Fibroblast of gingiva (primary cell): ENCODE measurements around the gene NCAPD3.
"Not testable (repeated sequence)": the region's sequence is repeated elsewhere in the genome, so short reads cannot be mapped to it uniquely, and the experiment has no call there.

Experiments
- DNase-seq: peaks from one replicate; pipeline ENCODE4 v3.0.0-alpha.2; 2011; ENCODE audit warnings: low read depth

NCAPD3 gene, protein sequence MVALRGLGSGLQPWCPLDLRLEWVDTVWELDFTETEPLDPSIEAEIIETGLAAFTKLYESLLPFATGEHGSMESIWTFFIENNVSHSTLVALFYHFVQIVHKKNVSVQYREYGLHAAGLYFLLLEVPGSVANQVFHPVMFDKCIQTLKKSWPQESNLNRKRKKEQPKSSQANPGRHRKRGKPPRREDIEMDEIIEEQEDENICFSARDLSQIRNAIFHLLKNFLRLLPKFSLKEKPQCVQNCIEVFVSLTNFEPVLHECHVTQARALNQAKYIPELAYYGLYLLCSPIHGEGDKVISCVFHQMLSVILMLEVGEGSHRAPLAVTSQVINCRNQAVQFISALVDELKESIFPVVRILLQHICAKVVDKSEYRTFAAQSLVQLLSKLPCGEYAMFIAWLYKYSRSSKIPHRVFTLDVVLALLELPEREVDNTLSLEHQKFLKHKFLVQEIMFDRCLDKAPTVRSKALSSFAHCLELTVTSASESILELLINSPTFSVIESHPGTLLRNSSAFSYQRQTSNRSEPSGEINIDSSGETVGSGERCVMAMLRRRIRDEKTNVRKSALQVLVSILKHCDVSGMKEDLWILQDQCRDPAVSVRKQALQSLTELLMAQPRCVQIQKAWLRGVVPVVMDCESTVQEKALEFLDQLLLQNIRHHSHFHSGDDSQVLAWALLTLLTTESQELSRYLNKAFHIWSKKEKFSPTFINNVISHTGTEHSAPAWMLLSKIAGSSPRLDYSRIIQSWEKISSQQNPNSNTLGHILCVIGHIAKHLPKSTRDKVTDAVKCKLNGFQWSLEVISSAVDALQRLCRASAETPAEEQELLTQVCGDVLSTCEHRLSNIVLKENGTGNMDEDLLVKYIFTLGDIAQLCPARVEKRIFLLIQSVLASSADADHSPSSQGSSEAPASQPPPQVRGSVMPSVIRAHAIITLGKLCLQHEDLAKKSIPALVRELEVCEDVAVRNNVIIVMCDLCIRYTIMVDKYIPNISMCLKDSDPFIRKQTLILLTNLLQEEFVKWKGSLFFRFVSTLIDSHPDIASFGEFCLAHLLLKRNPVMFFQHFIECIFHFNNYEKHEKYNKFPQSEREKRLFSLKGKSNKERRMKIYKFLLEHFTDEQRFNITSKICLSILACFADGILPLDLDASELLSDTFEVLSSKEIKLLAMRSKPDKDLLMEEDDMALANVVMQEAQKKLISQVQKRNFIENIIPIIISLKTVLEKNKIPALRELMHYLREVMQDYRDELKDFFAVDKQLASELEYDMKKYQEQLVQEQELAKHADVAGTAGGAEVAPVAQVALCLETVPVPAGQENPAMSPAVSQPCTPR (N-terminal part only)

DNA sequence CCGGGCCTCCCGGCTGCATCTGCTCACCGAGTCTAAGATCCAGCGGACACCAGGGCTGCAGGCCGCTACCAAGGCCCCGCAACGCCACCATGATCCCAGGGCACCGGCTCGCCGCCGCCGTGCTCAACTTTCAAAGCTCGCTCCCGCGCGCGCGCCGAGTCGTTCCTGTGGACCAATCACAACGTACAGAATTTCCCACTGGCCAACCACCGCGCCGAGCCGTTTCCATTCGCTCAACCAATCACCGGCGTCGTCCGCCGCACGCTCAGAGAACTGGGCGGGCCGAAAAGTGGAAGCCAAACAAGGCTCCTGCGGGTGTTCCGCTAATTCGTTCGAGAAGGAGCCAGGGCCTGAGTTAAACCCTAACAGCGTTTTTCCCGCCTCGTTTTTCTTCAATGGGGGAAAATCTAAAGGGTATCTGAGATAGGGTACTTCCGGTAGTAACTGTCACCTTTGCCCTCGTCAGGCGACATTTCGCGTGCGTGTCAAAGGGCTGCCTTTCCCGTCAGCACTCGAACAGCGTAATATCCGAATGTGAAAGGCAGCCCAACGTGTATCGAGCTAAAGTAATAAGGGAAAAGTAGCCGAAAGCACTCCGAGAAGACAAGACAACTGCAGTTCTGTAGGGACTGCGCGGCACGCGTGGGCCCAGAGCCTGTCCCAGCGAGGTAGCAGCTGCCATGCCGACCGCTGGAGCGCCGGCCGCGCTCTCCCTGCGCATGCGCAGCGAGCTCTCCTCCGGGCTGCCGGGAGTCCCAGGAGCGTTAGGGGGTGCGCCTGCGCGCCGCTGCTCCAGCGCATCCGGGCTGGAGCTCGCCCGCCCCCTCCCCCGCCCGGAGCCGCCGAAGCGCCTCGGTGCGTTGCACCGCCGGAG is at the start of gene NCAPD3, which contains the start of gene VPS26B:
NCAPD3 (minus strand) TSS at position 132 of the 874 bp plus-strand sequence; CDS start at position 91, 41 bp downstream.
VPS26B (plus strand) TSS at position 836 of the 874 bp plus-strand sequence. CDS start 452 bp downstream, outside the sequence.
- peak; percentile 94 for DNase-seq

GRCh38 chr11:134273317-134273712 is 49.5 kb upstream of the NCAPD3 start:
- DNase-seq, result no peak

- peak; percentile 28 for DNase-seq
These were observed 48.9 kb upstream of the NCAPD3 start for GRCh38 chr11:134272381-134273316.

DNA sequence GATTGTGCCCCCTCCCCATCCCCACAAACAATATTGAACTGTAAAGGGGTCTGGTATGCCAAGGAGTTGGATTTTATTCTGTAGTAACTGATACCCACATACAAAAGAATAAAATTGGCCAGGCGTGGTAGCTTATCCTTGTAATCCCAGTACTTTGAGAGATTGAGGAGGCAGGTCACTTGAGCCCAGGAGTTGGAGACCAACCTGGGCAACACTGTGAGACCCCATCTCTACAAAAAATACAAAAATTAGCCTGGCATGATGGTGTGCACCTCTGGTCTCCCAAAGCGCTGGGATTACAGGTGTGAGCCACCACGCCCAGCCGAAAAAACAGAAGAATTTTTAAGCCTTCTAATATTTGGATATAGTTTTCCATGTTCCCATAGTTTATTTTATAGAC is 48.2 kb upstream of the NCAPD3 start:
- no peak for DNase-seq

- DNase-seq, result no peak
These were observed 46.5 kb upstream of the NCAPD3 start for GRCh38 chr11:134270250-134270714.

- no peak for DNase-seq
These were observed 44.2 kb upstream of the NCAPD3 start for GRCh38 chr11:134267966-134268365.

GRCh38 chr11:134267461-134267860 is 43.7 kb upstream of the NCAPD3 start:
- no peak for DNase-seq

DNA sequence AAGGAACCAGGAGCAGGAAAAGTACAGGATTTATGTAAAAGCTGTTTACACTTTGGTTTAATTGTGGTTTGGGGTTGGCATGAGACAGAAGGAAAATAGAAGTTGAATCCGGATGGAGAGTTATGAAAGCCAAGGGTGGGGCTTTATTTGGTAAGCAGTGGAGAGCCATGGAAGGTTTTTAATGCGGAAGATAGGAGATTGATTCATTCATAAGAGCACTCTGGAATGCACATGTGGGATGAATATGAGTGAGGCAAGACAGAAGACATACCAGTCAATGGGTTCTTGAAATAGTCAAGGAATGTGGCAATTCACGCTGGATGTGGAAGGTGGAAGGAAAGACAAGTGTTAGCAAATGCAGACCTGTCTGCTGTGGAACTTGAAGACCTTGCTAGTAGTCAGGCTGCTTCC is 43.1 kb upstream of the NCAPD3 start:
- DNase-seq, result peak; percentile 86

DNA sequence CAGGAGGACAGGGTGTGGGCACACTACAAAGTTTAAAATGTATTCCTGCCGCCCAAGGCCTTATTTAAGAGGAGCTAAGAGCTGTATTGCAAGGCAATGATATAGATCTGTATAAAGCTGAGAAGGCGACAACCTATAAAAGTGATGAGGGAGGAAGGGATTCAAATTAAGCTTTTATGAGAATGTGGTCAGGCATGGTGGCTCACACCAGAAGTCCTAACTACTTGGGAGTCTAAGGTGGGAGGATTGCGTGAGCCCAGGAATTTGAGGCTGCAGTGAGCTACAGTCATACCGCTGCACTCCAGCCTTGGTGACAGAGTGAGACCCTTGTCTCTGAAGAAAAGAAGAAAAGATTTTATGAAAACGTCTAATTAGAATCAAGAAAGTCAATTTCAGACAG is 42.7 kb upstream of the NCAPD3 start:
- no peak for DNase-seq

- DNase-seq, result no peak
These were observed 41.4 kb upstream of the NCAPD3 start for GRCh38 chr11:134264966-134265764.

DNA sequence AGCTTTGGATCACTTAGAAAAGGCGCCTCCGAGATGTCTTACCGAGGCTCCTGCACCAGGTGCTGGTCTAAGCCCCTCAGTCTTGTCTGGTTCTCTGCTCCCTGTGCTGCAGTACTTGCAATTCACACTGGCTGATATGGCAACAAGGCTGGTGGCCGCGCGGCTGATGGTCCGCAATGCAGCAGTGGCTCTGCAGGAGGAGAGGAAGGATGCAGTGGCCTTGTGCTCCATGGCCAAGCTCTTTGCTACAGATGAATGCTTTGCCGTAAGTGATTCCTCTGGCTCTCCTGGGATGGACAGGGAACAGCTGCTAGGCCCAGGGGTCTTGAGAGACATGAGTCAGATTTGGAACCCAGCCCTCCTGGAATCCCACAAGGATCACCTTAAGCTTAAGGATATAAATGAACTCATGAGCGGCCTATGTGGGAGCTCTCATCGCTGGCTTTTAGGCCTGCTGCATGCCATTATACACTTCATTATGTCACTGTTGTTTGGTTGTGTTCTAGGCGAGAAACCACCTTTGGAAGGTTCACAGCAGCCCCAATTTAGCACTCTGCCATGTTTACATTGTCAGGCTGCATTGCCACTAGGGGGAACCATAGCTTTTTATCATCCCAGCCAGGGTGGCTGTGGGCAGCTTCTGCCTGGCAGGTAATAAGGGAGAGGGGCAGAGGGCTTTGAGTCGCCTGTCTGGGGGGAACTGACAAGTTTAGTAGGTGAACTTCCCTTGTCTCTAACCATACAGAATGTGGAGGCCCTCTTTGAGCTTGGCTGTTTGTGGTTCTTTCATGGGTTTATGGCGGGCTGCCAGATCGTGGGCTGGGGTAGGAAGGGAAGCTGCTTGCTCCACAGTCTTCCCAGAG is 38.1 kb upstream of the NCAPD3 start:
- no peak for DNase-seq

DNA sequence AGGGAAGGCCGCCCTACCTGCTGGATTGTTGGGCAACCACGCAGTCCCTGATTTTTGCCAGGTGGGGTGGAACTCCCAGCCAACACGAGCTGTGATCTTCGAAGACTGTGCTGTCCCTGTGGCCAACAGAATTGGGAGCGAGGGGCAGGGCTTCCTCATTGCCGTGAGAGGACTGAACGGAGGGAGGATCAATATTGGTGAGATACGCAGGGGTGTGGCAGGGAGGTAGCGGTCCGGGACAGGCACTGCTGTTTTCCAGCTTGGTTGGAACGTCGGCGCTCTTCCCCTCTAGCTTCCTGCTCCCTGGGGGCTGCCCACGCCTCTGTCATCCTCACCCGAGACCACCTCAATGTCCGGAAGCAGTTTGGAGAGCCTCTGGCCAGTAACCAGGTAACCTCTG is 37.2 kb upstream of the NCAPD3 start:
- no peak for DNase-seq

DNA sequence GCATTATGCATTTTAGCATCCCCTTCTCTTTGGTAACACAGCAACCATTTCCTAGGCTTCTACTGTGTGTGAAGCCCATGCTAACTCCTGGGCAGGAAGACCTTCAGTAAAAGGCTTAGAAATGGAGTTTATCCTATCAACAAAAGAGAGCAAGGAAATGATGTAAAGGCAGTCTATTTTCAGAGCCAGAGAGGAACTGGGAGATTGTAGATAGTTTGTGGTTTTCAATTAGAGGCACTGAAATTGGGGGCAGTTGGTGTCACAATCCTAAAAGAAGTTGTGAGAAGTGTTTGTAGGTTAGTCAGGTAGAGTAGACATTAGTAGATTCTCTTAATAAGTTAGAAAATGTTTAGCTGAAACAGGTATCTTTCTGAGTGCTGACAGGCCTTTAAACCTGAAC is 36.7 kb upstream of the NCAPD3 start:
- no peak for DNase-seq

DNA sequence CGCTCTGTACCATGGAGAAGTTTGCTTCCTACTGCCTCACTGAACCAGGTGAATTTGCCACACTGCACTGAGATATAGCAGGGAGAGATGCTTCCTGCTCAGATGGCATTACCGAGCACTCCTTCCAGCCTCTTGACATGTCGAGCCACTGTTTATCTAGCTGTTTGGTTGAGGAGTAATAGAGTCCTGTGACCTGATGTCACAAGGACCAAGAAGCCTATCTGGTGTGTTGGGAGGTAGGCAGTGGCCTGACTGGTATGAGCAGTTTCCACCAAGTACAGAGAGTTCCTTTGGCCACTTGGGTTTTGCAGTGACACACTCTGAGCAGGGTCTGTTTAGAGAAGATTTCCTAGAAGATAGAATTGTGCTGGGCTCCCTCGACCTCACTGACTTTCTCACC is 34.8 kb upstream of the NCAPD3 start:
- no peak for DNase-seq

GRCh38 chr11:134257101-134257500 is 33.3 kb upstream of the NCAPD3 start:
- no peak for DNase-seq

- not testable (repeated sequence) for DNase-seq
These were observed 31.4 kb upstream of the NCAPD3 start for GRCh38 chr11:134255184-134255561.

DNA sequence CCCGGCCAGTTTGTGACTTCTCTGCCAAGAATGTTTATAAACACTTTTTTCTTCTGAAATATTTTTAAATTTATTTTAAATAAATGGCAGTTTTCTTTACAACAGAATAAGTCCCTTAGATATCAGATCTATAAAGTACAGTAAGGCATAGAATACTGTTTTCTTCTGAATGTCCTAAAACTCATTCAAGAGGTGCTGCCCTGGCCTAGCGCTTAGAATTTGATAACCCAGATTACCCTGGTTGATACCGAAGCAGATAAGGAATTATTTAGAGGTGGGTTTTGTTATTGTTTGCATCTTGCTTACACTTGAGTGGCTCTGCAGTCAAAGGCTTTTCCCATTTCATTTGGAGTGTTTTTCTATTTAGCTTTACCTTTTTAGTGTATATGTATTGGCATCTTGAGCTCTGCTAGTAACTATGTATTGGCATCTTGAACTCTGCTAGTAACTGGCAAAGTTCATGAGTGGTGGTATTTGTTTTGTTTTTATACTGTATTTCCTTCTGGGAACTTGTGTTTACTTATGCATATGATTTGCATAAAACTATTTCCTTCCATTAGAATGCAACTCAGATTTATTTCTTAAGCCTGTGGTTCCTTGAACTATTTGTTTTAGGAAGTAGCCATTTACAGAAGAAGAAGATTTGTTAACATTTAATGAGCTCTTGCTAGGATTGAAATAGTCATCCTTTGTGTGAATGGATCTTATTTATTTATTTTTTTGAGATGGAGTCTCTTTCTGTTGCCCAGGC is 30.8 kb upstream of the NCAPD3 start:
- DNase-seq, result no peak
